HG02970 (cell line): Measurements from ENCODE around the gene PPEF1.
"Not testable (repeated sequence)": the region's sequence is repeated elsewhere in the genome, so short reads cannot be mapped to it uniquely, and the experiment has no call there.

Experiments
- ATAC-seq: cut with Tn5 transposase; IDR thresholded peaks from one replicate; pipeline ENCODE4 v1.9.1; 2021; ENCODE audit warnings: mild to moderate bottlenecking, moderate library complexity, moderate number of reproducible peaks; ENCODE audit not compliant: unreplicated experiment, low FRiP score

The PPEF1 gene

DNA sequence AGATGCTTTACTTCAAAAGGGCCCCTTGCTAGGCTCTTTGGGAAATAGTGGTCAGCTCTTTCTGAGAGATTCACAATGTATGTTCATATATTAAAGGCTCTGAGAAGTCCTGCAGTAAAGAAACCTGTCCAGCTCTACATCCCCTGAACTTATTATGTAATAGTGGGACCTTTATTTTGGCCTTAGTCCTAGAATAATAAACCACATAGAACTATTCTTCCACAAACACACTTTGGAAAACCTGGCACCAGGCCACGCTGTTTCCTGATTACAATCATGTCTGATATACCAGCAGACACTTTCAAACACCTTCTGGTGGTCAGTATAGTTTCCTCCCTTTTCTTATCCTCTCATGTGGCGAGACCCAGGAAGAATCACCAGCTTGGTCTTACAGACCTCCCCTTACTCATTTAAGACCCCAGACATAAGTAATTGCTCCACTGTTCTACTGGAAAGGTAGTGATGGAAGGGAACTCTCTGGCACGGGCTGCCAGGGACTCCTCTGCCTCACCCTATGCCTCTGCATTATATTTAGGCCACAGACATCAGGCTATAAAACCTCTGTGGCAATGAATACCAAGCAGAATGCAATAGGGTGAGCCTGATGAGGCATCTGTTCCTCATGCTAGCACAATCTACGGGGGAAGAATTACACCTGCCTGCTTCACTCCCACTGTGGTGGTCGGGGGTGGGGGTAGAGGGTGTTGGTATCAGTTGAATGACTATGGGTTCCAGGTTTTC, 5.7 kb upstream of the PPEF1 start:
- ATAC-seq, result no peak

DNA sequence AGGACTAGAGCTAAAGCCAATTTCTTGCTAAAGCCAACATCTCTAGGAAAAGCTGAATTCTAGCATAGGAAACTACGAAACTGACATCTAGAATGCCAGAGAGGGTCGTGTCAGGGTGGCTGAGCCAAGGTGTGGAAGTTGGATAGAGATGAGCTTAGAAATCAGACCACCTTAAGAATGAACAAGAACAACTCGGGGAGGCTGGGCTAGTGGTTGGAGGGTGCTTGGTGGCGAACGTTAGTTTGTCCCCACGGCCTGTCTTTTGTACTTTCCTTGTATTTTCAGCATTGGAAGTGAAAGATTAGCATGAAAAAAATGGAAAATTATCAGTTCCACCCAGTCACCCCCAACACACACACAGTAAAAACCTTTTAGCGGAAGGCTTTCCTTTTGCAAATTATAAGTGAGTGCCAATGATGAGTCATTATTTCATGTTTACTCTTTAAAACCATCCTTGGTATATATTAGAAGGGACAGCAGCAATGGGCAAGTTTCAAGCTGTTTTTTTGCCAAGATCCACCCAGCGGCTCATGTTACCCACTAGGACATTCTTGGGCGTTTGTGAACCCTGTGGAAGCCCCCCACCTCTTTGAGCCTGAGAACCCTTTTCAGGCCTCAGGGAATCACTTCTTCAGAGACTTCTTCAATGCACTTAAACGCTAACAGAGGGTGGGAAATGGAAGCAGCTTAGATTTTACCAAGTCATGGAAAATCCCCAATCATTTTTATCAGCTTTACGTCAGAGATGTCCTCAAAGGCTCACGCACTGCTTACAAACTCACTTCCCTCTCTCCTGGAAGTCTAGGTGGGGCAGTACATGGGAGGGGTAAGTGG, 4.9 kb upstream of the PPEF1 start:
- no peak for ATAC-seq

DNA sequence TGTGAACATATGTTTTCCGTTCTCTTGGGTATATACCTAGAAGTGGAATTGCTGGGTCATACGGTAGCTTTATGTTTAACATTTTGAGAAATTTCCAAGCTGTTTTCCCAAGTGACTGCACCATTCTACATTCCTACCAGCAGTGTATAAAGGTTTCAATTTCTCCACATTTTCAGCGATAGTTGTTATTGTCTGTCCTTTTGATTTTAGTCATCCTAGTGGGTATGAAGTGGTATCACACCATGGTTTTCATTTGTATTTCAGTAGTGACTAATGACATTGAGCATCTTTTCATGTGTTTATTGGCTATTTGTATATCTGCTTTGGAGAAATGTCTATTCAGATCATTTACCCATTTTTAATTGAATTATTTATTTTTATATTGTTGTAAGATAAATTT, 2.4 kb downstream of the PPEF1 start:
- ATAC-seq, result no peak

- no peak for ATAC-seq
Measured at GRCh38 chrX:18714910-18715309, 7.5 kb downstream of the PPEF1 start.

GRCh38 chrX:18719852-18720251, 12.4 kb downstream of the PPEF1 start:
- ATAC-seq, result no peak

DNA sequence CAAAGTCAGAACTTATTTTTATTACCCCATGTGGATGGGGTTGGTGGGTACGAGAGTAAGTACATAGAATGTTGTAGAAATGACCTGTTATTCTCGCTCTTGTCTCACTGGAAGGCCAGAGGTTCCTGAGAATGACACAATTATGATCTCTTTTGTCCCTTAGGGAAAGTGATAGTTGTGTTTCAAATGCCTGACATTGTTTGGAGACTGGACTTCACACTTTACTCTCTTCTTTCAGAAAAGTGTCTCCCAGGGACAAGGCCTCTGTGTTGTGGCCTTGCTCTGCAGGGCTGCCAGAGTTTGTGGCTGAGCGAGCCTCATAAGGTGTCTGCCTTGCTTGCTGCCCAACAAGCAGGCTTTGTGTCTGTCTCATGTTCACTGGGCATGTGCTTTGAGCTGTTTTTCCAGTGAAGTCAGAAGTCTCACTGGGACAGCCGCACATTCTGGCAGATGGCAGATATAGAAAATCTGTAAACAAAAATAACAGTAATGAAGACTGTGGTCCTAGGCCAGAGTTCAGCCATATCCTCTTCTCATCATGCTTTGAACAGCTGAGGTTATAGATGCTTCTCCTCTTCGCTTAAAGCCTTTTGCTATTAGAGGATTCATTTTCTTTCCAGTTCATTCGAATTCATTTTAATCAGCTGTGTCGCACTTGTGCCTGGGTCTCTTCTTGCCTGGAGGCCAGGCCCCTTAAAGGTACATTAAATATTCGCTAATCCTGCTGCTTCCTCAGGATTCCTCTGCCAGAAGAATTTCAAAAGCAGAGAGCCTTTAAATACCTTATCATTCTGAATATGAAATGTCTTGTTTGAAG, 14.4 kb downstream of the PPEF1 start:
- no peak for ATAC-seq

DNA sequence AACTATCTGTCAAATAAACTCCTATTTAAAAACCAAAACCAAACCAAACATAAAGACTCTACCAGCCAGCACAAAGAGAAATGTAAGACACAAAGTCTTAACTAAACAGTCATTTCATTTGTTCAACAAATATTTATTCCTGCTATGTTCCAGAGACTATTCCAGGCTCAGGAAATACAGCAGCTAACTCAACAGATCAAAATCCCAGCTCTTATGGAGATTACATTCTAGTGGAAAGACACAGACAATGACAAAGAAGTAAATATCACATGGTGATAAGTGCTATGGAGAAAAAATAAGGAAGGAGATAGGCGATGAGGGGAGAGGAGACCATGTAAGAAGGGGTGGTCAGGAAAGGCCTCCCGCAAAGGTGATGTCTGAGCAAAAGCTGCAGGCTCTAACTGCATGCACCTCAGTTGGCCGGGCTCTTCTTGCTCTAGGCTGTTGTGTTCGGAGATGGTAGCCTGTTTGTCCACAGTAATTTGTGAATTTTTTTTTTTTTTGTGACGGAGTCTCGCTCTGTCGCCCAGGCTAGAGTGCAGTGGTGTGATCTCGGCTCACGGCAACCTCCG, 15.1 kb downstream of the PPEF1 start:
- no peak for ATAC-seq

DNA sequence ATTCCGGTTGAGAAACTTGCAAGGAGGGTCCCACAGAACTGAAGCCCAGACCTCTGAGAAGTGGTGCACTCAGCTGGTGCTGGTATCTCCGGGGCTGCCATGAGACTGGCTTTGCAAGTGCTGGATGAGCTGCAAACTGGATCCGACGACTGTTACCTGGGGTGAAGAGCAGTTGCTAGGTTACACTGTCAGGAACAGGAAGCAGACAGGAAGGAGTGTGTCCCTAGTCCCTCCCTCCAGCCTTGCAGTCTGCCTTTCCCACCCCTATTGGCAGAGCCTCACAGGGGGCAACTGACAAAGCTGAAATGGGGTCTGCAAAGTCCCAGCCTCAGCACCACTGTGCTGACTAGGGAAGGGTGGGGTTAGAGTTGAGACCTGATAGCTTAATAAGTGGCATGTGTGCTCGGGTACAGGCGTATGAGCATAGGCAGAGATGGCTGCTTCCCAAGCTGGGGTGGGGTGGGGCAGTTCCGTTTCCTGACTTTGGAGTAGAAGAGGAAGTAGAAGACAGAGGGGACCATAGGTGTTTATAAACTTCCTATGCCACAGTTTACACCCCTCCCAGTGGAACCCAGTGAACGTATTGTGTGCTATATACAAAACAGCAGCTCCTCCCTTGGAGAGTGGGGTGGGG, 18.0 kb downstream of the PPEF1 start:
- no peak for ATAC-seq

DNA sequence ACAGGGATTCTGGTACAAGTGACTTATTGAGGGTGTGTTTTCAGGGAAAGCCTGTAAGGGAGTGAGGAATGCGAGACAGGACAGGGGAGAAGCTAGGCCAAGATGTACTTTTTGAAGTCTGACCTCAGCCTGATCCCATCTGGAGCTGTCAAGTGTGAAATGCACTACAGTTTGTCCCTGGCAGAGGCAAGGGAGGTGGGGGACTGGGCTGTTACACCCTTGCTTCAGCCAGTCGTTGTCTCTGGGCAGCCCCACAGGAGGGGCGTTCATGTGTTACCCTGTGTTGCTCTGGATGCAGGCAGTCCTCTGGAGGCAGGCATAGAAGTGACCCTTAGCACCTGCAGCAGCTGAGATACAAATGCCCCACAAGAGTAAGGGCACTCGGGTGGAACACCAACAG, 25.8 kb downstream of the PPEF1 start:
- ATAC-seq, result no peak

DNA sequence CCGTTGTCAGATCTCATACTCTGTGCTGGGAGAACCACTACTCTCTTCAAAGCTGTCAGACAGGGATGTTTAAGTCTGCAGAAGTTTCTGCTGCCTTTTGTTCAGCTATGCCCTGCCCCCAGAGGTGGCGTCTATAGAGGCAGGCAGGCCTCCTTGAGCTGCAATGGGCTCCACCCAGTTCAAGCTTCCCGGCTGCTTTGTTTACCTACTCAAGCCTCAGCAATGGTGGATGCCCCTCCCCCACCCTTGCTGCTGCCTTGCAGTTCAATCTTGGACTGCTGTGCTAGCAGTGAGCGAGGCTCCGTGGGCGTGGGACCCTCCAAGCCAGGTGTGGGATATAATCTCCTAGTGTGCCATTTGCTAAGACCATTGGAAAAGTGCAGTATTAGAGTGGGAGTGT, 32.2 kb downstream of the PPEF1 start:
- not testable (repeated sequence) for ATAC-seq

- ATAC-seq, result no peak
Measured at GRCh38 chrX:18748499-18748898, 41.1 kb downstream of the PPEF1 start.

DNA sequence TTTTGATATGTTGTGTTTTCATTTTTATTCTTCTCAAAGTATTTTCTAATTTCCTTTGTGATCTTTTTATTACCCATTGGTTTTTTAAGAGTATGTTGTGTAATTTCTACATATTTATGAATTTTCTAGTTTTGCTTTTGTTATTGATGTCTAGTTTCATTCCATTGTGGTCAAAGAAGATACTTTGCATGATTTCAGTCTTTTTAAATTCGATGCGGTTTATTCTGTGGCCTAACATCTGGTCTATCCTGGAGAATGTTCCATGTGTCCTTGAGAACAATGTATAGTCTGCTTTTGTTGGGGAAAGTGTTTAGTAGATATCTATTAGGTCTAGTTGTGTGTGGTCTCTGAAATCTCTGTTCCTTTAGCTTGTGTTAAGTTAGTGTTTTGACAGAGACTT, 46.2 kb downstream of the PPEF1 start:
- ATAC-seq, result no peak

DNA sequence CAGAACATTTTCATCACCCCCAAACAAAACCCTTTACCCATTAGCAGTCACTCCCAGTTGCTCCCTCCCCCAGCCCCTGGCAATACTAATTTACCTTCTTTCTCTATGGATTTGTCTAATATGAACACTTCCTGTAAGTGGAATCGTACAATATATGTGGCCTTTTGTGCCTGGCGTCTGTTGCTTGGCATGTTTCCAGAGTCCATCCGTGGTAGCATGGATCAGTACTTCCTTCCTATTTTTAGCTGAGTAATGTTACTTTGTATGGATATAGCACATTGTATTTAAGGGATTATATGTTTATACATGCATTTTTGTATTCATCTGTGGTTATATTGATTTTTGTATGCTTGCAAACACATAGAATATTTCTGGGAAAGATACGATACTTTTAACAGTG, 48.2 kb downstream of the PPEF1 start:
- no peak for ATAC-seq

DNA sequence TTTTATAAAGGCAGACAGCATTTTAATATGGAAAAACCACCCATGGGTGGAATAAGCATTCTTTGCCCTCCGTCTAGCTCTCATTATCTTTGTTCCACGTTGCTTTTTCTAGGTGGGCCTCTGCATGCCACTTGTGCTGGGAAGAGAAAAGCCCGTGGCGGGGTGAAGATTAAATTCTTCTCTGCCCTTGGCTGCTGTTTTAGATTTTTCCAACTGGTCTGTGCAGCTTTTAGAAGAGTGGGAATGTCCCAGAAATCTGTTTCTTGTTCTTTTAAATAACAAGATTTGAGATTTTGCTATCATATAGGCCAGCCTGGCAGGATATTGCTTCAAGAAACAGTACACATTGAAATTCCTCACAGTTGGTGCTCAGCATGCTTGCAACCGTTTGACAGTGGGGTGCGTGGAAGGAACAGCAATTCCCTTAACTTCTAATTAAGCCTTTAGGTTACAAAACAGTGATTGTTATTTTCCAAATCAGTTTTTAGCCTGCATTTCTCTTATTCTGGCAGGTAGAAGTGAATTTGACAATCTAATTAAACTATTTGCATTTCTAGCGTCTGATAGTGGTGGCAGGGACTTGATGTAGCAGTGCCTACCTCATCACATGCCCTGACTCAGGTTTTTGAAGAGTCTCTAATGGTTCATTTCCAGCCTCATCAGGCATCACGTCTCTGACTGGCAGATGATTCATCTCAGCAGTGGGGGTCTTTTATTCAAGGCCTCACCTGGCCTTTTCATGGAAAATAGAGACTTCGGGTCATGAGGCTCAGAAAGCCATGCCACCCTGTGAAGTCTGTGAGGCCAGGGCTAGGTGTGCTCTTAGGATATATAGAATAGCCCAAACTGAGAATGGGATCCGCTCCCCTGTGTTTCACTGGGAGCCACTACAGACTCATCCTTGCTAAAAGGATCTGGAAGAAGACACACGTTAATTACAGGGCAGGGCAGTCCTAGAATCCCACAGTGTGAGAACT, 50.8 kb downstream of the PPEF1 start:
- ATAC-seq, result no peak

DNA sequence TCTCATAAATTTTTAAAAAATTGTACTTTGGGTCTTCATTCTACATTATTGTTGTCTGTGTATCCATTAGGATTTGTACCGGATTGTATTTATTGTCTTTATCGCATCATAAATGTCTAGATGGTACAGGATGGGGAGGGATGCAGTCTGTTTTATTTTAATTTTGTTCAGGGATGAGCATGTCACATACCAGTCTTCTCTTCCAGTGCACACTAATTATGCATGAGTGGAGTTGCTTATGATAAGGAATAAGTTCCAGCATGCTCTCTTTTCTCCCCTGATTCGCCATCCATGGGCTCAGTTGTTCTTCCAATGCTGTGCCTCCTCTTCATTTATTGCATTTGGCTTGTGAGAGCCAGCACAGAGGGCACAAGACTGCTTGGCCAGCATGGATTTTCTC, 54.3 kb downstream of the PPEF1 start:
- ATAC-seq, result no peak

DNA sequence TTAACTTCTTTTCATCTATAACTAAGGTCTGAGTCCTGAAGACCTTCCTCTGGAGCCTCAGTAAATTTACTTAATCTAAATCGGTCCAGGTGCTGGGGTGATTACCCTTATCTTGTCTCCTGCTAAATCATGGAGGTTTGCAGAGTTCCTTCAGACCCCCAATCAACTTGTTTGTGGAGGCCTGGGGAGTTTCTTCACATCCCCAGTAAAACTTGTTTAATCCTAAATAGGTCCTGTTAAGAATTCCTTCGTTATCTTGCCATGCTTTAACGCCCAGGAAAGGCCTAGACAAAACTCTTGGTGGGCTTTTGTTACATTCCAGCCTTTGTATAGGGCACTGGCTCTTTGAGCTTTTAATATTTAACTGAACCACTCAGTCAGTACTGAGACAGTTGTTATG, 55.7 kb downstream of the PPEF1 start:
- ATAC-seq, result not testable (repeated sequence)

DNA sequence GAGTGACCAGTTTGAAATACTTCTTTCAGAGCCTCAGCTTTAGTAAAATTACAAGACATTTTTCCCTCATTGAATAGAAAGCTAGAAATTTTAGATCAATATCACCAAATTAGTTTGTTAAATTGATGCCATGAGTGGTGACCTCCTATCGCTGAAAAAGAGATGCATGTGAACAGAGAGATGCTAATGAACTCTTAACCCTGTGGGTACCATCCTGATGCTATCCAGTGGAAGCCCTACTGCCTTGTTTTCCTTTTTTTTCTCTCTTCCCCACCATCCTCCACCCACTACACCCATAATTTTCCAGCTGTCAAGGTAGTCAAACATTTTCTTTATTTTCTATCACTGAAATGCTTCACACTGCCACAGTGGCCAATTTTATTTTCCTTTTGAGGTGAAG, 61.9 kb downstream of the PPEF1 start:
- ATAC-seq, result no peak

DNA sequence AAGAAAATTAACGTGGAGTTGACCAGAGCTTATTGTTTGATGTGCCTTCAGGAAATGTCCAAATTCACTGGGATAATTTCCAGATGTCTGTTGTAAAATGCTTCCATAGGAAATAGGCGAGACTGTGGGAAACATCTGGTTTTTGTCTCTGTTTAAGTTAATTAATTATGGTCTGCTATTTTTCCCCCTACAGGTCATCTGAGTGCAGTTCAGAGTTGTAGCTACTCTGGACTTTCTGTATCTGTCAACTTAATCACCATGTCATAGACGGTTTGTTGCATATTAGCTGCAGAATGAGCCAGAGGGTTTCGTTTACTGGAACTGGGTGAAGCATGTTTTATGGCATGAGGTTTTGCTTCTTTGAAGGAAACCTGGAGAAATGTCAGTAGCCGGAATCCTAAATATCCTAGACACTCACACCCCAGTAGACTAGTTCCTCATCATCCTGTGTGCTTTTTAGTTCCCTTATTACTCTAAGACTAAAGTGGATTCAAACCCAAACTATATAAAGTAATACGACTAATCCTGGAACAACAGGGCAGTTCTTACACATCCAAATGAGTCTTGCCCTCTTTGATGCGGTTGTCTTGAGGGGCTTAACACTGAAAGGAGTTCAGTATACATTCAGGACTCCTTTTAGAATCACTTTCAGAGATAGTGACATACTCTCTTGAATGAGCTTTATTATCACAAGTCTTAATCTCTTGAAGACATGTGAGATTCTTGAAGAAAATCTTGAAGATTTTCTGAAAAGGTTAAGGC, 62.5 kb downstream of the PPEF1 start:
- ATAC-seq, result no peak
